HG03095 (cell line): ENCODE measurements around the gene RBM4B.

Source experiments
- ATAC-seq: cut with Tn5 transposase; IDR thresholded peaks from one replicate; pipeline ENCODE4 v1.9.1; 2021; ENCODE audit warnings: moderate library complexity; ENCODE audit not compliant: unreplicated experiment

The RBM4B gene

DNA sequence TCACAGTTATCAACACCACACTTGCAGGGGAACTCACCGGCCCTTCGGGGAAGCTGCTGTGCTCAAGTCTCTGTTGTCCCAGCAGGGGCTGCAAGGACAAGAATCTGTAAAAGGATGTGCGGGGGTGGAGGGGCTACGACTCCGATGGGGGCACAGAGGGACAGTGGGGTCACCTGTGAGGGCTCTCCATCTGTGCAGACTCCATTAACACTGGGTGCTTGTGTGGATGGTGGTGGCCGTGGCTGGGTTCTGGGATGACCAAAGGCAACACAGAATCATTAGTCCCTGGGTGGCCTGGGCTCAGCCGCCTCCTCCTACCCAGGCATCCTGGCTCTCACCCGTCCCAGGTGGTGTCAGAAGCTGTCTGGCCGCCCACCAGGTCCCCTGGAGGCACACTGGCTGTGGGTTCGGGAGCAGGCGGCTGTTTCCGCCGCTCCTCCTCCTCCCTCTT is 10.2 kb upstream of the RBM4B start:
- ATAC-seq, result no peak

DNA sequence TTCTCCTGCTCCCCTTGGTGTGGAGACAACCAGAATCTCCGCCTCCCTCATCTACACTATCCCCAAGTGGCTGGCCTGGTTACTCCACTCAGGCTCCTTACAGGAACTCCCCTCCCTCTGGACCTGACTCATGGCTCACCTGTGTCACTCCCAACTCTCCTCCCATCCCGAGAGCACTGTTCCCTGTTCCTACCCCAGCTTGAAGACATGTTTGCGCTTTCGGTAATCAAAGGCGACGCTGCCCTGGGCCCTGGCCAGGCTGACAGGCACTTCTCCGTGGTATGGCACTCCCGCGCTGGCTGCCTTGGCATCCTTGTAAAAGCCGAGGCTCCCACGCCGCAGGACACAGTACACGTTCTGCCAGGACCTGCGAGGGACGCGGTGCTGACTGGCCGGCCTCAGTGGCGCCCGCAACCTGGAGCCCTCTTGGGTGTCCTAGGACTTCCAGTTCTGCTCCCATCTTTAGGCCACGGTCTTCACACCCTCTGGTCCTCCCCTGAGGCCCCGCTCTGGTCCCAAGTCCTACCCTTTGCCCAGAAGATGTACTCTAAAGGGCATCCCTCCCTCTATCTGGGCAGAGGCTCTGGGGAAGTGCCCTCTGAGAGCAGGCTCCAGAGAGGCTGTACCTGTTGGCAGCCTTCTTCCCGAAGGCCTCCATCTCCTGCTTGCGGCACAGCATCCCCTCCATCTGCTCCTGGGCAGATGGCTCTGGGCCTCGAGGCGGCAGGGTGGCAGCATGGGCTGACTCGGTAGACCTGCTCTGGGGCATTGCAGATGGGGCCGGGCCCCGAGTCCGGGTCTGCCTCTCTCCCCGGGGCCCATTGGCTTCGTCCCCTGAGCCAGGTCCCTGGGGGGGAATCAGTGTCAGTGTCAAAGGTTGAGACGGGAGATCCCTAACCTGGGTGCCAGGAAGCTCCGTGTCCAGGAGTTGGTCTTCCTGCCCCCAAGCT is 9.4 kb upstream of the RBM4B start:
- ATAC-seq, result no peak

DNA sequence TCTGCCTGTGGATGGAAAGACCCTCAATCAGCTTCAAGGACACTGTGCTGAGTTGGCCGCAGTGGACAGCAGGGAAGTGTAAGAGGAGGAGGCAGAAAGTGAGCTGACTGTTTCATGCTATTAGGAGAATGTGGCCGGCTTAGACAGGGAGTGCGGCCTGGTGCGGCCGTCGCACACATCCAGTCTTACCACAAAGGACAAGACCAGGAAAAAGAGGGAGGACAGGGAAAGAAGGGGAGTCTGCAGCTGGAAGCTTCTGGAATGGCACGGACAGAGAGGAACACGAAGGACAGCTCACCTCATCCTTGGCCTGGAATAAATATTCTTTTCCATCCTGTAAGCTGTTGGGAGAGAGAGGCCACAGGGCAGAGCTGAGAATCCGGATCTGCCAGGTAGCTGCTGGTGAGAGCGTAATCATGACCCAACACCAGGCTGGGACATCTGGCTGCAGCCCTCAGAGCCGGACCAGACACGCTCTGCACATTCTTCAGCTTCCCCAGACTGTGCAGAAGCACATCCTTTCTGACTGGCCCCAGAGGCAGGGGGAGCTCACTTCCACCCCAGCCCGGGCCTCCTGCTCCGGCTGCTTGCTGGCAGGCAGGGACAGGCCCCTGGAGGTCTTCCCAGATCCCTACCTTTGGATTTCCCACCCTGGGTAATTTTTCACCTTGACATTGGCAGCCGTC is 8.6 kb upstream of the RBM4B start:
- ATAC-seq, result no peak

DNA sequence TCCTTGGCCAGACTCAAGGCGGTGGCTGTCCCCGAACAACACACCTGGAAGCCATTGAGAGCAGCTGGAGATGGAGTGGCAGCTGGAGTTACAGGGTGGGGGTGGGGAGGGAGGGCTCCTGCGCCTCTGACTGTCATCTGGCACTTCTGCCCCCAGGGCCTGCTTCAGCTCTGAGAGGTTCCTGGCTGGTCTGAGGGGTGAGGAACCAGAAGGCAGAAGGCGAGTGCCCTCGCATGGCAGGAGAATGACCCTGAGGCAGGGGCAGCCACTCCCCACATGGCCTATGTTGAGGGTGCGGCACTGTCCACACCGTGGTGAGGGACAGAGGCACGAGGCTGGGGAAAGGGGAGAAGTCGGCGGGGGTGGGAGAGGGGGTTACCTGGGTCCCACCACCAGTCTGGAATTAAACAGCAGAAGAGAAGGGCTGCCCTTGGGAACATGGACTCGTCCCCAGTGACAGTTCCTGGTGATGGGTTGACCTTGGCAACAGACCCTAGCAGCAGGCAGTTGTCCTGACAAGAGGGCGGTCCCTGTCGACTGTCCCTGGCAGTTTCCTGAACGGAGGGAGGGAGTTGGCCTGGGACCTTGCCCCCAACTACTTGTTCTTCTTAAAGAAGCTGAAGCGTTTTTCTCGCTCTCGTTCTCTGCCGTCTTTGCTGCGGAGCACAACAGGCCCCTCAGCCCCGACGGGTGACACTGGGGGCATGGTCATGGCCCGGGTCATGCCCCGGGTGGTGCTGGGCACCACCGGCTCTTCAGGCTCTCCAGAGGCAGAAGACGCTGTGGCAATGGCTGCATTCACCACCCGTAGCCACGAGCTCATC is 7.8 kb upstream of the RBM4B start:
- no peak for ATAC-seq

DNA sequence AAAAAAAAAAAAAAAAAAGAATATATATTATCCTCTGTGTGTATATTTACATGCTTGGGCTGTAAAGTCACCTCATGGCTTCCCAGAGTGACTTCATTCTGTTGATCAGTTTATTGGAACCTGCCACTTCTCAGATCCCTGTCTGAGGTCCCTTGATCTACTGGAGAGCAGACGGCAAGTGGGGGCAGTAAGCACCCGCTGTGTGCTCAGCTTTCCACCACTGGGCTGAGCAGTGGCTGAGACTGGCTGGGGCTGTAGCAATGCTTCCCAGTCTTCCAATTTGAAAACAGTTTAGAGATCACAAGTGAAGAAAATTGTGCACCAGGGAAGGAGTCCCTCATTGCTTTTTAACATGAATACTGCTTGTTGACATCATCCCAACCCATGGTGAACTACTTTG is 6.9 kb upstream of the RBM4B start:
- no peak for ATAC-seq

DNA sequence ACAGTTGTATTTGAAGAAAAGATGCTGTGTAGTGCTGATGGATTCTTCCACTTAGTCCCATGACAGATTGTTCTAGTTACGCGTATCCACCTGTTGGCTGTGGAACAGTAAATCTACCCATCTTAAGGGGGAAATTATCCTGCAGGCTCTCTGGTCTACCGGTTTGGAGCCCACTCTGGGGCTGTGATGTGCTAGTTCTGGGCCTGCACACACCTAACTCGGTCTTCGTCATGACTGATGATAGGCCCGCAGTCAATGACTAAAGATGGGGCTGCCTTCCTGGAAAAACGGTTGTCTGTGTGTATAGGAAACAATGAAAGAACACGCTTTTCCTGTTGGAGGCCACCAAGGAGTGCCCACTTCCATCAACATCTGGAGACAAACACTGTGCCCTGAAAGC is 6.2 kb upstream of the RBM4B start:
- ATAC-seq, result no peak

DNA sequence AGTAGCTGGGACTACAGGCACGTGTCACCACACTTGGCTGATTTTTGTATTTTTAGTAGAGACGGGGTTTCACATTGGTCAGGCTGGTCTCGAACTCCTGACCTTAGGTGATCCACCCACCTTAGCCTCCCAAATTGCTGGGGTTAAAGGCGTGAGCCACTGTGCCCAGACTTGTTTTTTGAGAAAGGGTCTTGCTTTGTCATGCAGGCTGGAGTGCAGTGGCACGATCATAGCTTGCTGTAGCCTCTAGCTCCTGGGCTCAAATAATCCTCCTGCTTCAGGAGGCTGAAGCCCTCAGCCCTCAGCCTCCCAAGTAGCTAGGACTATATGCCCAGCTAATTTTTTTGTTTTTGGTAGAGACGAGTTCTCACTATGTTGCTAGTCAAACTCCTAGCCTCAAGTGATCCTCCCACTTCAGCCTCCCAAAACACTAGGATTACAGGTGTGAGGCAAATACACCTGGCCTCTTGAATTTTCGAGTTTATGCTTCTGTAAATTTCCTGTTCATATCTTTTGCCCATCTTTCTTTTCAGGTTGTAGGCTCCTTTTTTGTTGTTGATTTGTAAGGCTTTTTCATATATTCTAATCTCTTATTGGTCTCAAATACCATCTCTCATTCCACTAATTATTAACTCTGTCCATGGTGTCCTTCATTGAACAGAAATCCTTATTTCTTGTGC is 3.4 kb upstream of the RBM4B start:
- no peak for ATAC-seq

DNA sequence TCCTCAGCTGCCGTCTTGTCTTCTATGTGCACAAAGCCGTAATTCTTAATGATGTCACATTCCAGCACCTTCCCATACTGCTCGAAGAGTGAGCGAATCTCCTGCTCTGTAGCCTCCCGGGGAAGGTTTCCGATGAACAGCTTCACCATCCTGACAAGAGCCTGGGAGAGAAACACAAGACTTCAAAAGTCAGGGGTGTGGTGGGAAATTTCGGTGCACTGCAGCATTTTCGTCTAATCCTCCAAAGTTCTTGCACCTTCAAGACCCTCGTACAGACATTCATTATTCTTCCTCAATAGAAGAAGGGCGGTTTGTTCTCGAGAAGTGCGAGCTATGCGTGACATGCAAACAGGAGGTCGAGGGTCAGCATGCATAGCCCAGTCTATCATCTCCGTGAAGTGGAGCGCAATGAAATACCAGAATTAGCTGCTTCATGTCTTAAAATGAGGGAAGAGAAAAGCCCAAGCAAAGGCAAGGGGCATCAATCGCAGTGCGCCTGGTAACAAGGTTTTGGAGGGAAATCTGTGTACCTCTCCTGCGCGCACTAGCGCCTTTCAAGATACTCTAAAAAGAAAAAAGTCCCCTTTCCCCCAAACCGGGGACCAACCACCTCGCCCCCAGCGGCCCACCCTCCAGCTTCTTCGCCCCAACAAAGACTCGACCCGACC is 622 bp downstream of the RBM4B start:
- no peak for ATAC-seq

DNA sequence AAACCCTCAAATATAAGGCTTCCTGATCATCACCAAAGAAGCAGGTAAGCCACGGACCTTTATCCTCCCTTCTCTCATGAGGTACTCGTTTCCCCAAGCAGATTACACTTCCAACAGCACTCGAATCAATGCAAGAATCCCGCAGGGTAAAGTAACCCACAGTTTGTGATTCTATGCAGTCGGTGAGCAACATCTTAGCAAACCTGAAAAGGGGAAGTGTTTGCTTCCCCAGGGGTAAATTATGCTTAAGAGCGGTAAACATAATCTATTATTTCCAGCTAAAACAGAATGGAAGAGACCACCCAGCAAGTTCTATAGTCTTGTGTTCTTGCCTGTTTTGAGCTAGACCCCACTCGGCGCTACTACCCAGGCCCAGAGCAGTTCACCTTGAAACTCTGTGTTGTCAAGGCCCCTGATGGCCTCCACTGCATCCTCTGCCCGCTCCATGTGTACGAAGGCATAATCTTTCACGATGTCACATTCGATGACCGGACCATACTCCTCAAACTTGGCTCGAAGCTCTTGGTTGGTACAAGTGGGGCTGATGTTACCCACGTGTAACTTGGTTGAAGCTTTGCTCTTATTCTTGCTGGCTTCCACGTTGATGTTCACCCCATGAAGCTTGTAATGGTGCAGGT is 1.3 kb downstream of the RBM4B start:
- no peak for ATAC-seq

DNA sequence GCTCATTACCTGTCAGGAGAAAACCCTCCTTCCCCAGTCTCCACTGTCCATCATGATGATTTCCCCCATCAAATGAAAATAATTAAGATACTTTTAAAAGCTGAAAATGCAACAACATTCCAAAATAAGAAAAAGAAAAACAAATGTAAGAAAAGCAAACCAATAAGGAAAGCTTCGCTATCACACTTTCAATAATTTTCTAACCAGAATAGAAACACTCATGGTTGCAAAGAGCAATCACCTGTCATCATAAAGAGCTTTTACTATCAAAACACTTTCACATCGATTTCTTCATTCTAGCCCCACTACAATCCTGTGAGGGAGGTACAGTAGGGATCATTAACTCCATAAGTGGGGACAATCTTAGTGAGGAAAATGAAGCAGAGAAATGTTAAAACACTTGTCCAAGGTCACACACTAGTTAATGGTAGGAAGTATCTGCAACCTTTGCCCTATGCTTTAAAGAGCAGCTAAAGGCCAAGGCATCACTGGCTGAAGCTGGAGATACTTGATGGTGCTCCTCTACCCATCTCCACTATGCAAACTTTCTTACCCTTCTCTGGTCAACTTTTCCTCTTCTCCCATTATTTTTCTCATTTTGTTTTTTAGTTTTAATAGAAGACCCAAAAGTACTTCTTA is 2.6 kb downstream of the RBM4B start:
- ATAC-seq, result no peak

DNA sequence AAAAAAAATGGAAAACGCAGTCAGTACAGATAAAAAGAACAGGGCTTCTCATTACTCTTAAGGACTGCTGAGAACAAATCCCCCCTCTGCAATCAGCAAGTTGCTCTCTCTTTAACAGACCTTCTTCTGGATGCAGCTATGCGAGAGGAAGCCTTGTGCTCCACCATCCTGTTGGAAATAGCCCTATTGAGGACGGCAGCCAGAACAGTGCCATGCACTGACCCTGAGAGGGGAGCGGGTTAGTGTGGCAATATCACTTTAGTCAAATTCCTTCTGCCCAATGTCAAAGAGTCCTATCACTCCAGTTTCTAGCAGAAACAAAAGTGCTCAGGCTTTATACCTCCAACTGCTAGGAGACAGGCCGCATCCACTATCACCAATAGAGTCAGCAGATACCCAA is 6.9 kb downstream of the RBM4B start:
- no peak for ATAC-seq

DNA sequence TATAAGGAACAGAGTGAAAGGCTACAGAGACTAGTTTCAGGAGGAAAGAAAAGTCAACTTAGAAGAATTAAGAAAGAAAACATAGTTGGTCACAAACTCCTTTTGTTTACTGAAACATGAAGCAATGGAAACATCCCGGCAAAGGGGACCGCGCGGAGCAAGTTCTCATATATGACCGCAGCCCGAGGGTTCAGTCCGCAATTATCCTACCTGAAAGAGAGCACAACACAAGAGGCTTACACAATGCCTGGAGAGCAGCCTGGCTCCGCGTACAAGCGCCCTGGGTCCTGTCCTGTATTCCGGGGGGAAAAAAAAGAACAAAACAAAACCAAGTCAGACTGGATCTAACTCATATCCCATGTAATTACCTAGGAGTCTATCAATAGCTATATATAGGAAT is 12.3 kb downstream of the RBM4B start:
- ATAC-seq, result no peak

DNA sequence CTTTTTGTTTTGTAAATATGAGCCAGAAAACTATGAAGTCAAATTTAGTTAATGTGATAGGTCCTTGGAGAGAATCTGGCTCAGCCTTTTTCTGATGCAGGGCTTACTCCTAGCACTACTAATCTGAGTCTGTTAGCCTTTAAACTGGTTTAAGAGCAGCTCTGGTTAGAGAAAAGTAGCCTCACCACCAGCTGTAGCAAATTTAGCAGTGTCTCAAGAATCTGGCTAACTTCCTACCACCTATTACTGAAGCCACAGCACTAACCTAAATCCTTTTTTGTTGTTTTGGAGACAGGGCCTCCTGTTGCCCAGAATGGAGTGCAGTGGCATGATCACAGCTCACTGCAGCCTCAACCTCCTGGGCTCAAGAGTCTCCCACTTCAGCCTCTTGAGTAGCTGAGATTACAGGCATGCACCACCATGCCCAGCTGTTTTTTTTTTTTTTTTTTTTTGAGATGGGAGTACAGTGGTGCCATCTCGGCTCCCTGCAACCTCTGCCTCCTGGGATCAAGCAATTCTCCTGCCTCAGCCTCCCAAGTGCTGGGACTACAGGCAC is 13.9 kb downstream of the RBM4B start:
- no peak for ATAC-seq

DNA sequence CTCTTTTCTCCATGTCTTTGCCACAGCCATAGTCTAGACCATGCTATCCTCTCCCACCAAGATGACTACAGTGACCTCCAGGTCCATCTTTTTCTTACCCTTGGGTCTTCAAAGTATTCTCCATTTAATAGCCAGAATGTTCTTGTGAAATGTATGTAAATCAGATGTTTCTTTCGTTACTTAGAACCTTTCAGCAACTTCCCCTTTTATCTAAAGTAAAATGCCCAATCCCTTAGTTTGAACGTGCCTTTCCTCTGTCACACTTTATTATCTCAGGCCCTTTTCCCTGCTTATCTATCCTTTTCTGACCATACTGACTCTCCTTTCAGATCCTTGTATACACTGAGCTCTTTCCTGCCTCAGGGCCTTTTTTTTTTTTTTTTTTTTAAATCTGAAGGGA is 17.9 kb downstream of the RBM4B start:
- ATAC-seq, result no peak

DNA sequence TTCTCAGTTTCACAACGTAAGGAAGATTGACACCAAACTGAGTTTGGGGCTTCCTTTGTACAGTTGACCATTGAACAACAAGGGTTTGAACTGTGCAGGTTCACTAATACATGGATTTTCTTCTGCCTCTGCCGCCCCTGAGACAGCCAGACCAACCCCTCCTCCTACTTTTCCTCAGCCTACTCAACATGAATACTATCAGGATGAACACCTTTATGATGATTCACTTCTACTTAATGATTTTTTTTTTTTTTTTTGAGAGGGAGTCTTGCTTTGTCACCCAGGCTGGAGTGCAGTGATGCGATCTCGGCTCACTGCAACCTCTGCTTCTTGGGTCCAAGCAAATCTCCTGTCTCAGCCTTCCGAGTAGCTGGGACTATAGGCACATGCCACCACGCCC is 24.6 kb downstream of the RBM4B start:
- no peak for ATAC-seq

DNA sequence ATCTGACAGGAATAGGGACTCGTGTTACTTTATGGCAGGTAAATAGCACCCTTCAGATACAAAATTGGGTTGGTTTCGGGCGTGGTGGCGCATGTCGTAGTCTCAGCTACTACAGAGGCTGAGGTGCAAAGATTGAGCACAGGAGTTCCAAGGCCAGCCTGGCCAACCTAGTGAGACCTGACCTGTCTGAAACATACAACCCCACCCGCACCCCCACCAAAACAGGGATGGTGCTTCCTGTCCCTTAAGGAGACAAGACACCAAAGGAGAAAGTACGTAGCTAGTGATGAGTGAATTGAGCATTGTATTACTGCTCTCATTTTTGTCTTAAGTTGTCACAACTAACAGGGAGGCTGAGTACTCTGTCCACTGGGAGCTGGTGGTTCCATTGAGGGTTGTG is 25.0 kb downstream of the RBM4B start:
- no peak for ATAC-seq

DNA sequence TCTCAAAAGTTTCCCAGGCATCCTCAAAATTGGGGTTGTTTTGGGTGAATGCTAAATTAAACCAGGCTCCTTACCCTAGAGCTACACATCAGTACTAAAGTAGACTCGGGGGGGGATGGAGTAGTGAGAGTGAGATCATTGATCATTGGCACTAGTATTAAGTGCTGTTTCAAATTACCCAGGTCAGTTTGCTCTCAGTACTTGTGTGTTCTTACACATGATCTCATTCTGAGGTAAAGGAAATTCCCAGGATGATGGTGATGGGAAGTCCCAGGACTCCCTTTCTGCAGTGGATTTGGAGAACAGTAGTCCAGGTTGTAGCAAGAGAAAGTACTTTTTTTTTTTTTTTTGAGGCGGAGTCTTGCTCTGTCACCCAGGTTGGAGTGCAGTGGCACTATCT is 26.7 kb downstream of the RBM4B start:
- ATAC-seq, result no peak

DNA sequence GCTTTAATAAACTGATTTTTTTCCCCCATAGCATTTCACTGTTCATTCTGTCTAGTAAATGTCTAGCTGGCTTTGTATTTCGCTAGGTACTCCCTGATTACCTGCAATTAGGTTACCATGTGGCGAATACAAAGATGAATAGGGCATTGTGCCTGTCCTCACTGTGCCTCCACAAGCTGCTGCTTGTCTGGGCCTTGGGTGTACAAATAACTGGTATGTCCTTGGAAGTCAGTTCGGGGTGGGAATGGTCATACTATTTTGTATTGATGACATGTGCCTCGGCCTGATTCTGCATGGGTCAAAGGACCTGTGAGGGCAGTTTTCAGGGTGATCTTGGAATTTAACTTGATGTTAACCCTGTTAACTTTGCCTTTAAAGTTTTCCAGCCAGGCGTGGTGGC is 27.8 kb downstream of the RBM4B start:
- ATAC-seq, result no peak

DNA sequence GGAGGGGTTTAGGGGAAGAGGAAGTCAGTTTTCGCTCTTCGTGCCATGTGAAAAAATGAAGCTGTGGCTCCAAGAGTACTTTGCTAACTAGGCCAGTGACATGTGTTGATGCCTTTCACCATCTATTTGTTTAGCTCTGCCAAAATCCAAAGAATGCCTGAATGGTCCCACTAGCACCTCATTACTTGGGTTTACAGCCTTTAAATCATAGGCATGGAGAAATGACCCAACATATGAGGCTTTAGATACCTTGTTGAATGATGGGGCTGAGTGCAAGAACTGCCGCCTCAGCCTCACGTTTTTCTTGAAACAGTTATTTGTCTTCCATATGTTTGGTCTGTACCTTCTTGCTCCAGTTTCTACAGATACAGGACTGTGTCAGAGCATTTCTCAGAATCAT is 30.9 kb downstream of the RBM4B start:
- no peak for ATAC-seq
